Fibroblast of pulmonary artery (primary cell): ENCODE data around the gene ATG3.
"Not testable (repeated sequence)": the region's sequence is repeated elsewhere in the genome, so short reads cannot be mapped to it uniquely, and the experiment has no call there.

Source experiments
- DNase-seq: peaks from one replicate; pipeline ENCODE4 v3.0.0-alpha.2; 2010; ENCODE audit warnings: low read depth
- H3K4me3 ChIP-seq: replicated peaks from 2 replicates; pipeline ENCODE4 v1.5.1; 2011; ENCODE audit warnings: low read depth, mild to moderate bottlenecking, control low read depth, low read length, moderate library complexity
- CTCF ChIP-seq: IDR thresholded peaks from 2 replicates; pipeline ENCODE4 v1.5.1; 2011; ENCODE audit warnings: mild to moderate bottlenecking, control low read depth, low read length, inconsistent platforms; ENCODE audit errors: missing control alignments

ATG3 gene

GRCh38 chr3:112564940-112565305 is 3.2 kb upstream of the ATG3 start:
- TF ChIP-seq CTCF = no peak
- DNase-seq = no peak

GRCh38 chr3:112564247-112564939 is 2.6 kb upstream of the ATG3 start:
- not testable (repeated sequence) for H3K4me3 ChIP-seq, DNase-seq

More at GRCh38 chr3:112564940-112565305, 3.2 kb upstream of the ATG3 start:
- H3K4me3 ChIP-seq = no peak overlapping the region

- no peak for DNase-seq
- no peak for TF ChIP-seq CTCF
- peak overlapping the region; percentile 83 for H3K4me3 ChIP-seq
Measured at GRCh38 chr3:112561484-112561733, 353 bp downstream of the ATG3 start.

- no peak for TF ChIP-seq CTCF
- DNase-seq = peak; percentile 89
- H3K4me3 ChIP-seq = peak overlapping the region; percentile 83
Measured at GRCh38 chr3:112560721-112561483, 860 bp downstream of the ATG3 start.

- no peak for TF ChIP-seq CTCF
- DNase-seq = peak; percentile 18
- peak overlapping the region; percentile 83 for H3K4me3 ChIP-seq
Measured at GRCh38 chr3:112560307-112560706, 1.5 kb downstream of the ATG3 start.

- DNase-seq = no peak
- no peak for TF ChIP-seq CTCF
- H3K4me3 ChIP-seq = no peak overlapping the region
Measured at GRCh38 chr3:112557976-112558375, 3.8 kb downstream of the ATG3 start.

- TF ChIP-seq CTCF = no peak
- DNase-seq = peak; percentile 12
- H3K4me3 ChIP-seq = no peak overlapping the region
Measured at GRCh38 chr3:112555535-112556170, 6.1 kb downstream of the ATG3 start.
